GM12891 (cell line): ENCODE results near the gene SEC24B.
"Not testable (repeated sequence)": the region's sequence is repeated elsewhere in the genome, so short reads cannot be mapped to it uniquely, and the experiment has no call there.

Source experiments
- DNase-seq: peaks from one replicate; pipeline ENCODE4 v3.0.0; 2011; ENCODE audit warnings: low spot score; ENCODE audit not compliant: insufficient read length
- FAIRE-seq: peaks from 2 replicates; lab custom pipeline; 2011; peaks lifted over from hg19 to GRCh38; lab: Jason Lieb, UNC
- PAX5 ChIP-seq: IDR thresholded peaks from 2 replicates; pipeline ENCODE4 v1.6.1; 2011; ENCODE audit warnings: low read length, moderate library complexity, mild to moderate bottlenecking; ENCODE audit not compliant: insufficient read depth, severe bottlenecking
- POLR2A ChIP-seq: IDR thresholded peaks from 2 replicates; pipeline ENCODE4 v1.6.1; 2011; ENCODE audit warnings: low read depth, low read length, control low read depth
- POLR2AphosphoS5 ChIP-seq: IDR thresholded peaks from 2 replicates; pipeline ENCODE4 v1.6.1; 2011; ENCODE audit warnings: low read depth, low read length, control low read depth
- POU2F2 ChIP-seq: IDR thresholded peaks from 2 replicates; pipeline ENCODE4 v1.6.1; 2011; ENCODE audit warnings: low read depth, mild to moderate bottlenecking, control low read depth, low read length, moderate library complexity
- SPI1 ChIP-seq: IDR thresholded peaks from 2 replicates; pipeline ENCODE4 v1.6.1; 2011; ENCODE audit warnings: low read depth, low read length, control low read depth
- TAF1 ChIP-seq: IDR thresholded peaks from 2 replicates; pipeline ENCODE4 v1.6.1; 2011; ENCODE audit warnings: low read depth, low read length, control low read depth

Gene SEC24B

DNA sequence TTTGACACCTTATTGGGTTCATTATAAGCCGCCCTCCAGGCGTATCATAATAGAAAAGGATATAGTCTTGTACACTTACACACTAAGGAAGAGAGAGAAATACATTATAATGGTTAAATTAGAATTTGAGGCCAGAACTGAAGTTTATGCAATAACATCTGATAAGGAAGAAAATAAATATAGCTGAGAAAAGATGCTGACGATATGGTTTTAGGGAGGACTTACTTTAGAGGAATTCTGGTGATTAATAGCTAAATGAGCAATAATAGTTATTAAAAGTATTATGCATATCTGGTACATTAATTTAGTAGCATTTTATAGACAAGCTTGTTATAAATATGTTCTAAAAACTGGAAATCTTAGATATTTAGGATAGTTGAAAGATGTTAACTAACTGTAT lies 138.5 kb downstream of the SEC24B start:
- TF ChIP-seq SPI1 (no peak), POLR2A (no peak), POU2F2 (no peak), POLR2AphosphoS5 (no peak), TAF1 (no peak)
- DNase-seq (no peak), FAIRE-seq (no peak)

GRCh38 chr4:109574443-109574850 lies 140.8 kb downstream of the SEC24B start:
- no peak for TF ChIP-seq POLR2AphosphoS5
- TF ChIP-seq PAX5, result no peak
- TF ChIP-seq POU2F2, result no peak
- TF ChIP-seq POLR2A, result no peak
- no peak for TF ChIP-seq TAF1
- TF ChIP-seq SPI1, result no peak
- DNase-seq (no peak), FAIRE-seq (no peak)

DNA sequence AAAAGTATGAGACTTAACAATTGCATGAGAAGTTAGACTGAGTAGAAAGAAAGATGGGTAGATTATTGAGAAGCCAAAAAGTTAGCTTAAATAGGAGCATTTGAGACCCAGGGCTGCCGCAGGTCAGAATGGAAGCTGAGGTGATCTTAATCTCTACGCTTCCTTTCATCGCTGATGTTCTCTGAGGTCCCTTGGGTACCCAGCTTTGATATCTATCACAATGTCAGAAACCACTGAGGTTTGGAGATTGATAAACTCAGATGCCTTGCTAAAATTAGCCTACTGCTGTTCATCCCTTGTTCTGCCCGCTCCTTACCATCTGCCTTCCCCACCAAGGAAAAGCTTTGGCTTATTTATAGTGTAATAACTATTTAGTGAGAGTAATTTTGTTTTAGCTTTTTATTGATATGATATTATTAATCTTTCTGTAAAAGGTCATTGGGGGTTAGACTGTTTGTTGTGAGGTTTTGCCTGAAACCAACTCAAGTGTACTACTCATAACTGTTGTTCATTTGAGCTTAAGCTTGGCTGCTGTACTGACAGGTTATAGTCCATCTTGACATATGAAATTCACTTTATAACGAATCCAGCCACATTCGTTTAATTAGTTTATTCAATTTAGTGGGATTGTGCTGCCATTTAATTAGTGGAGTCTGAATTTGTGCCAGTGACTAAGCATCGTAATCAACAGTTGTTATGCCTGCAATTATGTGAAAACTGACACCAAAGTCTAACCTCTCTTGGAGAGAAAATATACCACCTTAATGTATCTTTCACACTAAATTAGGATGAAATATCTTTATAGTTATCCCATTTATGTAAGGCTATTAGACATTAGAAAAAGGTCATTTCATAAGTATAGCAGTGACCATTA lies 141.6 kb downstream of the SEC24B start:
- FAIRE-seq, result peak; percentile 58
- no peak for DNase-seq
- TF ChIP-seq POLR2A (no peak), POLR2AphosphoS5 (no peak), PAX5 (no peak), TAF1 (no peak), POU2F2 (no peak), SPI1 (no peak)

DNA sequence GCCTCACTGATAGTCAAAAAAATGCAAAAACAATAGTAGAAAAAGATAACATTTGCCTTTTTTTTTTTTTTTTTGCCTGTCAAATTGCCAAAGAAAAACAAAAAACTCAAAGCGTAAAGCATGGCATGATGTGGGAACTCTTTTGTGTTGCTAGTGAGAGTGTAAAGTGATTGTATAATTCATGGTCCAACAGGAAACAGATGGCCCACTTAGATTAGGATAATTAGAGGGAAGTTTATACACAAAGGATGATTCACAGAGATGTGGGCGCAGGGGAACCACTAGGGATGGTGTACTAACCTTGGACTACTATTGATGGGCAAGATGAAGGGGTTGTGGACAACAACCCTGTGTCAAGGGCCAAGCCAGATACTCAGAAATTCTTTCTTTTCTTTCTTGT lies 142.8 kb downstream of the SEC24B start:
- no peak for FAIRE-seq
- no peak for DNase-seq
- TF ChIP-seq POLR2AphosphoS5, result no peak
- no peak for TF ChIP-seq TAF1
- TF ChIP-seq PAX5, result no peak
- no peak for TF ChIP-seq POU2F2
- TF ChIP-seq SPI1, result no peak
- TF ChIP-seq POLR2A, result no peak

DNA sequence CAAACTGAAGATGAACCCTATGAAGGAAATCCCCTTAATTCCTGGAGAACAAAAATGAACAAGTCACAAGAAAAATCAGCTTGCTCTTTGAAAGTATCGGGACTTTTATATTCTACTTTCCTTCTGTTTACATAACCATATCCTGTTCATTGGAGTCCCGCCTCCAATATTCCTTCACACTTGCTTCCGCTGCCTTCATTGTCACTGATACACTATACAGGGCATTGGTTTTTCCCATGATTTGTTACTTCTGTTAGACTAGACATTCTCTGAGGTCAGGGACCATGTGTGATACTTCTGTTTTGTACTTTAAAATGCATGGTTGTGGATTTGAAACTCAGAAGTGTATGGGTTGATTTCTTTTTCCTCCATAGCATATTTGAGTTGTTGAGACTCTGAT lies 145.2 kb downstream of the SEC24B start:
- DNase-seq (no peak), FAIRE-seq (no peak)
- TF ChIP-seq POLR2A (no peak), POU2F2 (no peak), PAX5 (no peak), POLR2AphosphoS5 (no peak), SPI1 (no peak), TAF1 (no peak)

DNA sequence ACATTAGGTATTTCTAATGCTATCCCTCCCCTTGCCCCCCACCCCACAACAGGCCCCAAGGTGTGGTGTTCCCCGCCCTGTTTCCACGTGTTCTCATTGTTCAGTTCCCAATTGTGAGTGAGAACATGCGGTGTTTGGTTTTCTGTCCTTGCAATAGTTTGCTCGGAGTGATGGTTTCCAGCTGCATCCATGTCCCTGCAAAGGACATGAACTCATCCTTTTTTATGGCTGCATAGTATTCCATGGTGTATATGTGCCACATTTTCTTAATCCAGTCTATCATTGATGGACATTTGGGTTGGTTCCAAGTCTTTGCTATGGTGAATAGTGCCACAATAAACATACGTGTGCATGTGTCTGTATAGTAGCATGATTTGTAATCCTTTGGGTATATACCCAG lies 146.4 kb downstream of the SEC24B start:
- FAIRE-seq, DNase-seq: not testable (repeated sequence)

GRCh38 chr4:109588176-109588575 lies 154.6 kb downstream of the SEC24B start:
- TF ChIP-seq POU2F2 (peak; percentile 75; the same call in 1 of the 2 replicates), TAF1 (no peak)
- DNase-seq (peak; percentile 26), FAIRE-seq (peak; percentile 89)

DNA sequence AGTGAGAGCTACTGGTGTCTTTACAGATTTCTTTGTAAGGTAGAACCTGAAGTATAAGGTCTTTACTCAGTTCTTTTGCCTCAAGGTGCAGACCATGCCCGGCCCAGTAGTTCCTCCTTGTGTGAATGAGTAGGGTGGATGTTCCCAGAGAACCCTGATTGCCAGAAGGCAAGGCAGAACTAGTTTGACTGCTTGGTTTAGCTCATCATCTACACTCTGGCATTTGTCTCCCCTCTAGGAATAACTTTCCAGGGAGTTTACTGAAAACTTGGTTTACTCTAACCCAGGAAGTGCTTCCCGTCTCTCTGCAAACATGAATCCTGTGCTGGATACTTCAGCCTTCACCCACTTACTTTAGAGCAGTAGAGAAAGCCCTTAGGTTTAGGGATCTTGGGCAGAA lies 155.5 kb downstream of the SEC24B start:
- FAIRE-seq (peak; percentile 20), DNase-seq (no peak)
- TF ChIP-seq PAX5 (no peak), TAF1 (no peak), POLR2AphosphoS5 (no peak), SPI1 (no peak), POU2F2 (no peak), POLR2A (no peak)

DNA sequence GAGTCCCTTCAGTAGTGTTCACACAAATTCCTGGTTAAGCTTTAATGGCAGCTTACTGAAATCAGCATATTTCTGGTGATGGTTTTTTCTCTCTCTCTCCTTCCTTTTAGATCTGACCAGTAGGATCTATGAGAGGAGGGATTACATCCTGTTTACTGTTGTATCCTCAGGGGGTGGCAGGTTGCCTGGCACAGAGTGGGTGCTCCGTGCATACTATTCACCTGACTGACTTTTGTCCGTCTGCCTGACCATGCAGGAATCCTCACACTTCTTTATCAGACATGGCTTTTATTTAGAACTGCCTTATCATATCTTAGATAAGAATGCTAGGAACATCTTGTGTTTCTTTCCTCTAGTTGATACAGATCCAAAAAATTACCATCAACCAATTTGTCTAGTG lies 156.0 kb downstream of the SEC24B start:
- FAIRE-seq (no peak), DNase-seq (no peak)
- TF ChIP-seq SPI1, result no peak
- no peak for TF ChIP-seq POU2F2
- no peak for TF ChIP-seq POLR2A
- no peak for TF ChIP-seq POLR2AphosphoS5
- TF ChIP-seq TAF1, result no peak
- no peak for TF ChIP-seq PAX5
